CD4-positive, alpha-beta T cell (primary cell): ENCODE results near the gene PDZD8. TPM values are rescaled to one million over a fixed set of nuclear protein-coding genes. Genes with fewer than 3 reads are reported as not detected.

Source experiments
- ATAC-seq: fragments of 200-7000 bp; cut with Tn5 transposase; one replicate; pipeline ENCODE4 v1.10.0; 2022; ENCODE audit warnings: mild to moderate bottlenecking; ENCODE audit not compliant: poor library complexity
- CTCF ChIA-PET: fragments of 350-600 bp; sonication (Branson Sonifier 250); formaldehyde crosslinking; loops from one replicate; lab custom pipeline; 2021; ENCODE audit warnings: antibody characterized with exemption, inconsistent platforms; lab: Charles Lee
- POLR2A ChIA-PET: fragments of 350-600 bp; sonication (Branson Sonifier 250); formaldehyde crosslinking; loops from one replicate; lab custom pipeline; 2021; ENCODE audit warnings: antibody characterized with exemption, inconsistent platforms; lab: Charles Lee
- DNase-seq, 14 experiments: peaks; one replicate each; pipeline ENCODE4 v3.0.0-alpha.2; 2013 to 2020; ENCODE audit warnings: mixed read lengths in 2 of 14
- H3K27ac ChIP-seq, 2 donors: one replicate each; pipeline versions ENCODE4 v1.5.1 to v1.7.0; 2013; ENCODE audit warnings: low read length in 2 of 2, low read depth in 1 of 2, mild to moderate bottlenecking in 1 of 2
- H3K27me3 ChIP-seq, 2 experiments: 1 replicate in 1 of 2; 2 replicates in 1 of 2; pipeline versions ENCODE4 v1.6.1 to v1.7.0; 2013; ENCODE audit warnings: low read length in 2 of 2, control low read depth in 1 of 2, mild to moderate bottlenecking in 1 of 2, moderate library complexity in 1 of 2; ENCODE audit not compliant: insufficient read depth in 2 of 2, control insufficient read depth in 1 of 2
- H3K36me3 ChIP-seq: one replicate; pipeline ENCODE4 v1.6.1; 2013; ENCODE audit warnings: low read length, control low read depth; ENCODE audit not compliant: insufficient read depth
- H3K4me1 ChIP-seq: one replicate; pipeline ENCODE4 v1.6.1; 2013; ENCODE audit warnings: low read length, control low read depth; ENCODE audit not compliant: insufficient read depth
- H3K4me3 ChIP-seq: one replicate; pipeline ENCODE4 v1.5.1; 2013; ENCODE audit warnings: mild to moderate bottlenecking, low read length, moderate library complexity
- H3K9me3 ChIP-seq, 2 experiments: 1 replicate in 1 of 2; 2 replicates in 1 of 2; pipeline versions ENCODE4 v1.6.1 to v1.7.0; 2013; ENCODE audit warnings: low read length in 2 of 2, mild to moderate bottlenecking in 2 of 2, control low read depth in 1 of 2, moderate library complexity in 1 of 2; ENCODE audit not compliant: control insufficient read depth in 1 of 2, insufficient read depth in 1 of 2
- H3K27ac Mint-ChIP-seq: one replicate; pipeline ENCODE4 v1.8.0; 2020; ENCODE audit warnings: mixed read lengths
- H3K27me3 Mint-ChIP-seq: one replicate; pipeline ENCODE4 v1.8.0; 2021; ENCODE audit warnings: mixed read lengths
- H3K36me3 Mint-ChIP-seq: one replicate; pipeline ENCODE4 v1.8.0; 2021; ENCODE audit warnings: low read depth, mixed read lengths
- H3K4me1 Mint-ChIP-seq: one replicate; pipeline ENCODE4 v1.8.0; 2021; ENCODE audit warnings: low read depth, mixed read lengths
- H3K4me3 Mint-ChIP-seq: one replicate; pipeline ENCODE4 v1.8.0; 2020; ENCODE audit warnings: mild to moderate bottlenecking, mixed read lengths
- H3K9me3 Mint-ChIP-seq: one replicate; pipeline ENCODE4 v1.8.0; 2020; ENCODE audit warnings: mixed read lengths
- intact Hi-C, 2 experiments: fragments of 100-400 bp; cut with DNase I in 1 of 2; cut with micrococcal nuclease in 1 of 2; formaldehyde crosslinking; loops; one replicate each; pipeline versions ENCODE4 v1.15.1 to v1.9.0; 2023 to 2025; cut with DNase I, micrococcal nuclease
- total RNA-seq, 174 experiments: library from RNA in 2 of 174; stranded (reverse) in 2 of 174; gene quantifications; one replicate each; pipeline ENCODE4 v1.2.3 and lab custom pipeline; 2021 to 2026
- TF ChIP-seq, protein P1 (sequence below): fragments of 200-600 bp; IDR thresholded peaks from one replicate; pipeline ENCODE4 v1.8.0; 2022; ENCODE audit warnings: antibody characterized with exemption, mild to moderate bottlenecking

The PDZD8 gene
- total RNA-seq, 2 experiments from 2014 or later = 25.2 to 31.1 TPM

DNA sequence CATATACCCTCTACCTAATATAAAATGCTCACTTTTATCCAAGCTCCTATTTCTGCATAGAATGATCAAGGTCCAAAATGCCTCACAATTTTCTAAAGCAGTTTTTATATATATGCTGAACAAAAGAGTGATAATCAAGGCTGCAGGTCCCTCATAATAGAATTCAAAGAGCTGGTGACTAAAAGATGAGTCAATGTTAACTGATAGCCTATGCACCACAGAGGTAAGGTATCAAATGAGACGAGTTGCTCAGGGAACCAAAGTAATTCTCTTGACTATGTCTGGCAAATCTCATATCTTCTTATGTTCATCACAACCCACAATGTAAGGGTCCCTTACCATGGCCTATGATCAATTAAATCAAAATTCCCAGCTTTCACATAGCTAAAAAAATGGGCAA lies 15.2 kb downstream of the PDZD8 start:
- Mint-ChIP-seq H3K4me3 (no peak overlapping the region), H3K27ac (no peak overlapping the region), H3K36me3 (no peaks in the 10 kb centered on the region), H3K9me3 (no peaks in the 10 kb centered on the region), H3K27me3 (no peaks in the 10 kb centered on the region), H3K4me1 (peaks cover 56% of the 10 kb centered on the region)
- H3K27me3 ChIP-seq = no peaks in the 10 kb centered on the region
- H3K27ac ChIP-seq = no peak overlapping the region
- TF ChIP-seq, protein P1, sequence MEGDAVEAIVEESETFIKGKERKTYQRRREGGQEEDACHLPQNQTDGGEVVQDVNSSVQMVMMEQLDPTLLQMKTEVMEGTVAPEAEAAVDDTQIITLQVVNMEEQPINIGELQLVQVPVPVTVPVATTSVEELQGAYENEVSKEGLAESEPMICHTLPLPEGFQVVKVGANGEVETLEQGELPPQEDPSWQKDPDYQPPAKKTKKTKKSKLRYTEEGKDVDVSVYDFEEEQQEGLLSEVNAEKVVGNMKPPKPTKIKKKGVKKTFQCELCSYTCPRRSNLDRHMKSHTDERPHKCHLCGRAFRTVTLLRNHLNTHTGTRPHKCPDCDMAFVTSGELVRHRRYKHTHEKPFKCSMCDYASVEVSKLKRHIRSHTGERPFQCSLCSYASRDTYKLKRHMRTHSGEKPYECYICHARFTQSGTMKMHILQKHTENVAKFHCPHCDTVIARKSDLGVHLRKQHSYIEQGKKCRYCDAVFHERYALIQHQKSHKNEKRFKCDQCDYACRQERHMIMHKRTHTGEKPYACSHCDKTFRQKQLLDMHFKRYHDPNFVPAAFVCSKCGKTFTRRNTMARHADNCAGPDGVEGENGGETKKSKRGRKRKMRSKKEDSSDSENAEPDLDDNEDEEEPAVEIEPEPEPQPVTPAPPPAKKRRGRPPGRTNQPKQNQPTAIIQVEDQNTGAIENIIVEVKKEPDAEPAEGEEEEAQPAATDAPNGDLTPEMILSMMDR = no peak
- intact Hi-C loops = no loop called here
- no peaks in the 10 kb centered on the region for H3K4me1 ChIP-seq
- POLR2A ChIA-PET = interaction anchor here (1.9 kb wide), 1 partner anchor 14 kb away, joined by 6 read pairs; no protein-coding TSS in a partner anchor
- CTCF ChIA-PET = interaction anchor here (1.0 kb wide), 1 partner anchor 21 kb away, joined by 3 read pairs; no protein-coding TSS in a partner anchor
- H3K9me3 ChIP-seq = no peaks in the 10 kb centered on the region
- no peaks in the 10 kb centered on the region for H3K36me3 ChIP-seq
- no peak for ATAC-seq
- no peak overlapping the region for H3K4me3 ChIP-seq
- no peak for DNase-seq

DNA sequence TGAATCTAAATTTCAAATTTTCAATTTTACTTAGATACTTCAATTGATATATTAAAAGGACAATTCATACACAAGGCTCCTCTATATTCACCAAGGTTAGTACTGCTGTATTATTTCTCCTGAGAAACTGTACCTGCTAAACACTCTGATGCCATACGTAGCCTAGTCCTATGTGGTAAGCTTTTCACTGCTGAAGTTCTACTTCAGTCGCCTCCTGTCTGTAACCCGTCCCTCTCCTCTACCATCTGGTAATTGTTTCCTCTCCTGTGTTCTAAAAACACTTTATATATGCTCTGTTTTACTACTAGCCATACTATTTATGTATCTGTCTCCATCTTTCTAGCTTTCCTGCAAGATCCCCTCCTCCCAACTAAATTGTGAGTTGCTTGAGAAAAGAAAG lies 20.2 kb downstream of the PDZD8 start:
- ChIA-PET CTCF (interaction anchor here (0.8 kb wide), 1 partner anchor 138 kb away, joined by 3 read pairs; no protein-coding TSS in a partner anchor), POLR2A (interaction anchor here (1.6 kb wide), 1 partner anchor 13 kb away, joined by 6 read pairs; no protein-coding TSS in a partner anchor)
- no peaks in the 10 kb centered on the region for H3K36me3 Mint-ChIP-seq
- Histone ChIP-seq H3K9me3 (no peaks in the 10 kb centered on the region), H3K4me1 (peaks cover 4% of the 10 kb centered on the region), H3K27ac (no peak overlapping the region), H3K4me3 (no peak overlapping the region), H3K36me3 (no peaks in the 10 kb centered on the region), H3K27me3 (no peaks in the 10 kb centered on the region)
- intact Hi-C loops = no loop called here
- ATAC-seq = no peak
- TF ChIP-seq, protein P1 = no peak
- peaks cover 56% of the 10 kb centered on the region for H3K4me1 Mint-ChIP-seq
- no peak overlapping the region for H3K4me3 Mint-ChIP-seq
- H3K9me3 Mint-ChIP-seq = no peaks in the 10 kb centered on the region
- H3K27ac Mint-ChIP-seq = no peak overlapping the region
- no peaks in the 10 kb centered on the region for H3K27me3 Mint-ChIP-seq
- no peak for DNase-seq

DNA sequence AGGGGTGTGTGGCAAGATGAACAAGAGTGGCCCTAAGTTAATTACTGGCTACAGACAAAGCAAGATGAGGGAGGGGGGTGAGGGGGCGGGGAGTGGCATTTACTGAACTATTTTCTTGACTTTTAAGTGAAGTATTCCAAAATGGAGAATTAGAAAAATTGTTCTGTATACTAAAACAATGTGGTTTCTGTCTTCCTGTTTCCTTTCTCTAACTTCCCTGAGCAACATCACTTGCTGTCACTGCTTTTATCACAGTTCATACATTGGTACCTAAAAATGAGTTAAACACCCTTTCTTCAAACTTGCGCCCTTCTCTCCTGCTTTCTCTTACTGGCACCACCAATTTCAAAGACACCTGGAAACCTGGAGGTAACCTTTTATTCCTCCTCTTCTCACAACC lies 21.6 kb downstream of the PDZD8 start:
- intact Hi-C loops = no loop called here
- H3K4me1 Mint-ChIP-seq = peaks cover 58% of the 10 kb centered on the region
- no peaks in the 10 kb centered on the region for H3K9me3 Mint-ChIP-seq
- Histone ChIP-seq H3K36me3 (no peaks in the 10 kb centered on the region), H3K4me3 (no peak overlapping the region), H3K27ac (no peak overlapping the region), H3K27me3 (no peaks in the 10 kb centered on the region), H3K4me1 (peaks cover 4% of the 10 kb centered on the region), H3K9me3 (no peaks in the 10 kb centered on the region)
- no peaks in the 10 kb centered on the region for H3K36me3 Mint-ChIP-seq
- ChIA-PET CTCF (no interaction called here), POLR2A (interaction anchor here (1.6 kb wide), 1 partner anchor 15 kb away, joined by 6 read pairs; no protein-coding TSS in a partner anchor)
- ATAC-seq = peak; percentile 43
- TF ChIP-seq, protein P1 = no peak
- no peaks in the 10 kb centered on the region for H3K27me3 Mint-ChIP-seq
- H3K4me3 Mint-ChIP-seq = peak overlapping the region; percentile 7
- peak overlapping the region; percentile 12 for H3K27ac Mint-ChIP-seq
- DNase-seq = peak in 1 of 14 experiments; percentile 11
